ENCODE results near the gene TMEM109. TPM values are rescaled to one million over a fixed set of nuclear protein-coding genes. Genes with fewer than 3 reads are reported as not detected.

The TMEM109 gene
- total RNA-seq, 1 donor from 2014 or later: 117 TPM

DNA sequence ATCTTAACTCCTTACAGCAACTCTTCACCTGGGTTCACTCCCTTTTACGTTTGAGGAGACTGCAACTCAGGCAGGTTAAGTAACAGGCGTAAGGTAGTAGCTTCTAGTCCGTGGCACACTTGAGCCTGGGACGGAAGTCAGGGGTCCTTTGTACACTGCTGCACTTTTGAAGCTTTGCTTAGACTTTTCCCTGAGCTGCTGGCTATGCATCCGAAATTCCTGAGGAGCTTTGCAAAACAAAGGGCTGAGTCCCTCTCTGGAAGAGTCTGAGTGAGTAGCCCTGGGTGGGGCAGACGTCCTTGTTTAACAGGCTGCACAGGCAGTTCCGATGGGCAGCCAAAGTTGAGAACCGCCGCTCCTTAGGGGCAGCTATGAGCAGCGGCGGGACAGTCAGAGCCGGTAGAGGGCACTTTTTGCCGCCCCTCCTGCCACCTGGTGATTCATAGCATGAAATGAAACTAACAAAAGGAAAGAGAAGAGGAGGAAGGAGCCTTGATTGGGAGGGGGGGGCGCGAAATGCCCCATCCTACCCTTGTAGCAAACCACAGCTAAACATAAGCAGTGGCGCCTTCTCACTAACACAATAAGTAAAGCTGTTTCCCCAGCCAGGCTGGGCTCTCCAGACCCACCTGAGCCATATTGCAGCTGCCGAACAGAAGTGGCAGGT lies 1.4 kb downstream of the TMEM109 start:
- H3K4me1 Mint-ChIP-seq: peaks cover 87% of the 10 kb centered on the region
- H3K27me3 Mint-ChIP-seq: no peaks in the 10 kb centered on the region
- no peaks in the 10 kb centered on the region for H3K9me3 Mint-ChIP-seq
- ATAC-seq (ENCODE audit: low read depth) (peak; percentile 63), DNase-seq (peak; percentile 68)
- ChIA-PET CTCF (interaction anchor here (0.6 to 2.6 kb wide), 28 partner anchors 8 to 567 kb away, joined by 3 to 38 read pairs (median 5); partner anchors contain the start of genes CD6, PRPF19, SLC15A3 and VPS37C), POLR2A (interaction anchor here (0.5 to 9.3 kb wide), 22 partner anchors 8 to 446 kb away, joined by 3 to 191 read pairs (median 7); partner anchors contain the start of genes CD6, CYB561A3, PRPF19 and SLC15A3)
- intact Hi-C loops (cut with micrococcal nuclease): loop anchor here (1.0 to 5.0 kb wide), 11 partner anchors 9 to 272 kb away; partner anchors contain the start of genes PRPF19, SLC15A3 and VPS37C
- peak overlapping the region; percentile 98 for H3K4me3 Mint-ChIP-seq
- peaks cover 37% of the 10 kb centered on the region for H3K36me3 Mint-ChIP-seq (ENCODE audit: low read depth)
- peak overlapping the region; percentile 95 for H3K27ac Mint-ChIP-seq
- TF ChIP-seq, protein P1, sequence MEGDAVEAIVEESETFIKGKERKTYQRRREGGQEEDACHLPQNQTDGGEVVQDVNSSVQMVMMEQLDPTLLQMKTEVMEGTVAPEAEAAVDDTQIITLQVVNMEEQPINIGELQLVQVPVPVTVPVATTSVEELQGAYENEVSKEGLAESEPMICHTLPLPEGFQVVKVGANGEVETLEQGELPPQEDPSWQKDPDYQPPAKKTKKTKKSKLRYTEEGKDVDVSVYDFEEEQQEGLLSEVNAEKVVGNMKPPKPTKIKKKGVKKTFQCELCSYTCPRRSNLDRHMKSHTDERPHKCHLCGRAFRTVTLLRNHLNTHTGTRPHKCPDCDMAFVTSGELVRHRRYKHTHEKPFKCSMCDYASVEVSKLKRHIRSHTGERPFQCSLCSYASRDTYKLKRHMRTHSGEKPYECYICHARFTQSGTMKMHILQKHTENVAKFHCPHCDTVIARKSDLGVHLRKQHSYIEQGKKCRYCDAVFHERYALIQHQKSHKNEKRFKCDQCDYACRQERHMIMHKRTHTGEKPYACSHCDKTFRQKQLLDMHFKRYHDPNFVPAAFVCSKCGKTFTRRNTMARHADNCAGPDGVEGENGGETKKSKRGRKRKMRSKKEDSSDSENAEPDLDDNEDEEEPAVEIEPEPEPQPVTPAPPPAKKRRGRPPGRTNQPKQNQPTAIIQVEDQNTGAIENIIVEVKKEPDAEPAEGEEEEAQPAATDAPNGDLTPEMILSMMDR (IDR thresholded peaks at IDR 0.05): no peak

DNA sequence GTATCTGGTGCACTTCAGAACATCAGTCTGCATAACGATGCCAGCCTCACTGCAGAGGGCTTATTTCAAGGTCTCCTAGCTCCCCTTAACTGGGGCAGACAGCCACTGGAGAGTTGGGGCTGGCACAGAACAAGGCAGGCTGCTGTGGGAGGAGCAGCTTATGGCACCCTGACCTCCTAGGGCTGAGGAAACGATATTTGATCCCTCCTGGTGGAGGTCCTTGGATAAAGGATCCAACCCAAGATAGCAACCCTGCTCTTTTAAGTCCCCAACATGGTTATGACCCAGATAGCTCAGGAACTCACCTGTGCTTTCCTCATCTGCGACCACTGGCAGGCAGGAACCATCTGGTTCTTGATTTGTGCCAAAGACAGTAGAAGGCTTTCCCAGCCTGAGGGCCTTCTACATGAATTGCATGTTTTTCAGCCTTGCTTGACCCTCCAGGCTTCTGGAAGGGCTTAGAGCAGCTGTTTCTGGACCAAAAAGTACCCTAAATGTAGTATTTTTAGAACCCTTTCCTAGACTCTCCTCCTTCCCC lies 2.8 kb downstream of the TMEM109 start:
- ChIA-PET POLR2A (interaction anchor here (3.4 to 9.3 kb wide), 3 partner anchors 15 to 72 kb away, joined by 13 to 191 read pairs (median 102); partner anchors contain the start of gene SLC15A3), CTCF (interaction anchor here (0.8 to 2.6 kb wide), 6 partner anchors 15 to 54 kb away, joined by 3 to 38 read pairs (median 12); partner anchors contain the start of gene CD6)
- H3K36me3 Mint-ChIP-seq (ENCODE audit: low read depth): peaks cover 50% of the 10 kb centered on the region
- no peaks in the 10 kb centered on the region for H3K9me3 Mint-ChIP-seq
- peak overlapping the region; percentile 95 for H3K27ac Mint-ChIP-seq
- intact Hi-C loops (cut with micrococcal nuclease): loop anchor here (5.0 kb wide), 1 partner anchor 106 kb away; no protein-coding TSS in a partner anchor
- peaks cover 75% of the 10 kb centered on the region for H3K4me1 Mint-ChIP-seq
- DNase-seq: no peak
- TF ChIP-seq, protein P1 (IDR thresholded peaks at IDR 0.05): no peak
- no peak for ATAC-seq (ENCODE audit: low read depth)
- no peaks in the 10 kb centered on the region for H3K27me3 Mint-ChIP-seq
- no peak overlapping the region for H3K4me3 Mint-ChIP-seq

DNA sequence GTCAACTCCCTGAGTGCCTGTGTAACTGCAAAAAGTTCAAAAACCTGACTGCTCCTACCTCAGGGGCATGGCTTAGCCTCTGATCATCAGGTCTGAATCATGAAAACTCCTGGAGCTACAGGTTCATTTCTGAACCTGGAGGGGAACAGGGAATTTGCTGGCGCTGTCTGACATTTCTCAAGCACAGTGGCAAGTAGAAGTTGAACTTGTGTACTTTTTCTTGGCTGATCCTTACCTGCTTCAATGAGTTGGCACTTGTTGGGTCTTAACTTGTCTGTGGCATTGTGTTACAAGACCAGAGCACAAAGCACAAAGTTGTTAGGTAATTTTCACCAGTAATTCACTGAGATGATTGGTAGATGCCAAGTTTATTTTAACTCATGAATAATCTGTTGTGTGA lies 3.3 kb downstream of the TMEM109 start:
- TF ChIP-seq, protein P1 (IDR thresholded peaks at IDR 0.05): no peak
- peak overlapping the region; percentile 24 for H3K4me3 Mint-ChIP-seq
- no peaks in the 10 kb centered on the region for H3K9me3 Mint-ChIP-seq
- ATAC-seq (ENCODE audit: low read depth): no peak
- intact Hi-C loops (cut with micrococcal nuclease): loop anchor here (5.0 kb wide), 1 partner anchor 105 kb away; no protein-coding TSS in a partner anchor
- peak overlapping the region; percentile 22 for H3K27ac Mint-ChIP-seq
- H3K27me3 Mint-ChIP-seq: no peaks in the 10 kb centered on the region
- ChIA-PET CTCF (interaction anchor here (0.8 to 1.2 kb wide), 3 partner anchors 21 to 212 kb away, joined by 3 to 4 read pairs (median 3); no protein-coding TSS in a partner anchor), POLR2A (interaction anchor here (0.6 to 9.3 kb wide), 3 partner anchors 15 to 153 kb away, joined by 8 to 191 read pairs (median 102); partner anchors contain the start of gene SLC15A3)
- peaks cover 70% of the 10 kb centered on the region for H3K4me1 Mint-ChIP-seq
- H3K36me3 Mint-ChIP-seq (ENCODE audit: low read depth): peaks cover 55% of the 10 kb centered on the region
- DNase-seq: no peak

DNA sequence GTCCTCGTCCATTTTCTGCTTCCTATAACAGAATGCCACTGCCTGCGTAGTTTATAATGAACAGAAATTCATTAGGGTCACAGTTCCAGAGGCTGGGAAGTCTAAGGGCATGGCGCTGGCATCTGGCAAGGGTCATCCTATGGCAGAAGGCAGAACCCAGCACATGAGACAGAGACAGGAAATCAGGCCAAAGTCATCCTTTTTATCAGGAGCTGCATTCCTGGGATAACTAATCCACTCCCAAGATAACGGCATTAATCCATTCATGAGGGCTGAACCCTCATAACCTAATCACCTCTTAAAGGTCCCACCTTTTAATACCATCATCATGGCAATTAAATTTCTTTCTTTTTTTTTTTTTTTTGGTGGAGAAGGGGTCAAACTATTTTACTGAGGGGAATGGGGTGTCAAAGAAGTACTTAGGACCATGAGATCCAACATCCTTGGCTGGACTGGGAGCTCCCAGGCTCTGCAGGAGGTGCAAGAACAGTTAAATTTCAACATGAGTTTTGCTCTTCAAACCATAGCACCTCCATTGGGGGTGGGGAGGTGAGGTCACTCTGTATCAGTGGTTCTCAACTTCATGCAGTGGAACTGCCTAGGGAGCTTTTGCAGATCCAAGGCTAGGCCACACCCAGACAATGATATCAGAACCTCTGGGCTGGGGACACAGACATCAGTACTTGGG lies 4.4 kb downstream of the TMEM109 start:
- DNase-seq (no peak), ATAC-seq (ENCODE audit: low read depth) (no peak)
- Mint-ChIP-seq H3K9me3 (no peaks in the 10 kb centered on the region), H3K27ac (peak overlapping the region; percentile 46), H3K4me3 (no peak overlapping the region), H3K27me3 (no peaks in the 10 kb centered on the region), H3K36me3 (ENCODE audit: low read depth) (peaks cover 67% of the 10 kb centered on the region), H3K4me1 (peaks cover 63% of the 10 kb centered on the region)
- intact Hi-C loops (cut with micrococcal nuclease): loop anchor here (5.0 kb wide), 1 partner anchor 104 kb away; no protein-coding TSS in a partner anchor
- ChIA-PET POLR2A (interaction anchor here (0.7 to 9.3 kb wide), 6 partner anchors 14 to 139 kb away, joined by 3 to 191 read pairs (median 4); partner anchors contain the start of genes CD6 and SLC15A3), CTCF (interaction anchor here (1.2 kb wide), 1 partner anchor 211 kb away, joined by 4 read pairs; no protein-coding TSS in a partner anchor)
- TF ChIP-seq, protein P1 (IDR thresholded peaks at IDR 0.05): no peak
